Spinal cord (tissue), 10 donors: ENCODE data around the gene EFTUD2. TPM values are rescaled to one million over a fixed set of nuclear protein-coding genes. Genes with fewer than 3 reads are reported as not detected.
A peak's percentile ranks its signal among the peaks of the same experiment; 100 is the strongest.

Source experiments
- DNase-seq, 6 donors: peaks; one replicate each; pipeline versions ENCODE4 v3.0.0 to v3.0.0-alpha.2; 2013 to 2015; ENCODE audit warnings: low spot score in 6 of 6, low read depth in 4 of 6
- H3K27ac ChIP-seq: one replicate; pipeline ENCODE4 v1.5.1; 2013; ENCODE audit warnings: low read depth, low read length, control low read depth
- H3K27me3 ChIP-seq: one replicate; pipeline ENCODE4 v1.6.1; 2013; ENCODE audit warnings: low read length; ENCODE audit not compliant: control insufficient read depth, insufficient read depth
- H3K36me3 ChIP-seq: one replicate; pipeline ENCODE4 v1.6.1; 2013; ENCODE audit warnings: low read length; ENCODE audit not compliant: control insufficient read depth, insufficient read depth
- H3K4me1 ChIP-seq: one replicate; pipeline ENCODE4 v1.6.1; 2013; ENCODE audit warnings: low read length; ENCODE audit not compliant: control insufficient read depth, insufficient read depth
- H3K4me3 ChIP-seq: one replicate; pipeline ENCODE4 v1.5.1; 2013; ENCODE audit warnings: low read depth, low read length, control low read depth
- H3K9me3 ChIP-seq: one replicate; pipeline ENCODE4 v1.6.1; 2013; ENCODE audit warnings: low read length; ENCODE audit not compliant: control insufficient read depth, insufficient read depth
- WGBS: methylation state at CpG from one replicate; pipeline ENCODE4 v1.1.5; 2013; ENCODE audit warnings: missing lambda C conversion rate; ENCODE audit not compliant: insufficient coverage; 5-methylcytosine and 5-hydroxymethylcytosine counted together
- polyA plus RNA-seq, 2 donors: library from polyadenylated mRNA; unstranded; fragments of 120-200 nt; gene quantifications; one replicate each; pipeline ENCODE4 v1.2.1, GENCODE V29; 2013; ENCODE audit not compliant: insufficient read length in 2 of 2
- small RNA-seq: library from RNA; depleted of rRNA; stranded (forward); fragments of <200 nt; gene quantifications from one replicate; pipeline ENCODE3, GENCODE V24; 2014; ENCODE audit warnings: low replicate concordance
- total RNA-seq, 2 donors: library from RNA; depleted of rRNA in 1 of 2; stranded (reverse); fragments of 120-200 nt in 1 of 2; fragments of >200 nt in 1 of 2; gene quantifications; one replicate each; pipeline versions ENCODE4 v1.2.3 to v1.2.4, GENCODE V29; 2013 to 2014
- donor health status: healthy.

The EFTUD2 gene
- total and polyA plus RNA-seq, 4 donors: 68.0 to 85.0 (median 74.3) TPM

DNA sequence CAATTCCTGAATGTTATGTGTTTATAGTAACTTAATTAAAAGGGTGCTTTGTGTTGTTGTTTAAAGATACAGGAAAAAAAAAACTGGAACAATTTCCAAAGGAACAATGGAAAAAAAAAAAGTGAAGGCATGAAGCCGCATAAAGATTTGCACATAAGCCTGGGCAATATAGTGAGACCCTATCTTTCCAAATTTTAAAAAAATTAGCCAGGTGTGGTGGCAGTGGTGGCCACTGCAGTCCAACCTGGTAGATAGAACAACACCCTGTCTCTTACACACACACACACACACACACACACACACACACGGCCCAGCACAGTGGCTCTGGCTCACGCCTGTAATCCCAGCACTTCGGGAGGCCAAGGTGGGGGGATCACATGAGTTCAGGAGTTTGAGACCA, 91.1 kb downstream of the EFTUD2 start:
- no peaks in the 10 kb centered on the region for H3K9me3 ChIP-seq
- H3K4me1 ChIP-seq: peaks cover 6% of the 10 kb centered on the region
- no peaks in the 10 kb centered on the region for H3K27me3 ChIP-seq
- peaks cover 5% of the 10 kb centered on the region for H3K36me3 ChIP-seq
- H3K4me3 ChIP-seq: no peak overlapping the region
- DNase-seq: no peak
- 100% methylated on average over 2 of the region's 4 CpGs for WGBS
- no peak overlapping the region for H3K27ac ChIP-seq

DNA sequence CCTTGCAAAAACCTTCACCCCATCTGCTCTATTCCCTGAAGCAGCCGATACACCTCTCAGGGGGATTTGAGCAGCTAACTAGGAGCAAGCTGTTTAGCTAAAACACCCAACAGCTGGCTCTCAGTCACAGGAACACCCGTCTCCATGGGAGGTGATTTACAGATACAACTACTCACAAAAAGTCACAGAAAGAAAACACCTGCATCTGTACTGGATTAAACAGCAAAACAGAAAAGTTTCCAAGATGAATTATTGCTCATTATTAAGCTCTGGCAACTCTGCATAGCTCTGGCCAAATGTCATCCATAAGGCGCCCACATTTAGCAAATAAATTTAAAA, 91.5 kb downstream of the EFTUD2 start:
- no peaks in the 10 kb centered on the region for H3K9me3 ChIP-seq
- H3K27me3 ChIP-seq: no peaks in the 10 kb centered on the region
- H3K27ac ChIP-seq: no peak overlapping the region
- DNase-seq: peak in 1 of 6 donors; percentile 34
- H3K4me3 ChIP-seq: no peak overlapping the region
- peaks cover 7% of the 10 kb centered on the region for H3K4me1 ChIP-seq
- WGBS: 30% methylated on average over 2 of the region's 3 CpGs
- H3K36me3 ChIP-seq: peaks cover 5% of the 10 kb centered on the region

DNA sequence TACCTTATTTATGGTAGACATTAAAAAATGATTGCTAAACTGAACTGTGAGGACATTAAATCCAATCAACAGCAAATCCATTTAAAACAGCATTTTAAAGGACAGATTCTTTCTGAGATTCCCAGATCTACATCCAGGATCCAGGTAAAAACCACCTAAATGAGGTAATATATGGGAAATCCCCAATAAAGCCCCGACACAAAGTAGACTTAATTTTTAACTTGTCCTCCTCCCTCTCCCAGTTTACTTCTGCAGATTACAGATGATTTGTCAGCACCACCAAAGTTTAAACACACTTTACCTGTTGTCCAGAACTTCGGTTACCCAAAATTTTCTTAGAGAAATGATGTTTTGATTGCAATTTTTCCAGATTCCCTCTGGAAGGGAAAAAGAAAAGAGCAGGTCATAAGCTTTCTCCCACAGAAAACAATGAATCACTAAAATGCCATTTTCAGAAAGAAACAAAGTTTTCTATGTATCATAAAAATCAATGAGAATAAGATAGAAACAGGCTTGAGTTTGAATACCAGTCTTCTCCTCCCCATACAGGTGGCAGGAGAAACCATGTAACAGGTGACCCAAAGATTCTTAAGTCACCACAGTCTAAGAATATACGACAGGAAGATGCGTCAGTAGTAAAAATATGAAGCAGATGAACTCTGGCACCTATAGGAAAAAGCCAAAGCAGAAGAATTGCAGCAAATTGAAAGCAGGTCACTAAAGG, 92.0 kb downstream of the EFTUD2 start:
- H3K9me3 ChIP-seq: no peaks in the 10 kb centered on the region
- no peak overlapping the region for H3K27ac ChIP-seq
- H3K4me1 ChIP-seq: peaks cover 10% of the 10 kb centered on the region
- H3K36me3 ChIP-seq: peaks cover 5% of the 10 kb centered on the region
- DNase-seq: no peak
- WGBS: 100% methylated on average over 2 of the region's 4 CpGs
- H3K27me3 ChIP-seq: no peaks in the 10 kb centered on the region
- no peak overlapping the region for H3K4me3 ChIP-seq

DNA sequence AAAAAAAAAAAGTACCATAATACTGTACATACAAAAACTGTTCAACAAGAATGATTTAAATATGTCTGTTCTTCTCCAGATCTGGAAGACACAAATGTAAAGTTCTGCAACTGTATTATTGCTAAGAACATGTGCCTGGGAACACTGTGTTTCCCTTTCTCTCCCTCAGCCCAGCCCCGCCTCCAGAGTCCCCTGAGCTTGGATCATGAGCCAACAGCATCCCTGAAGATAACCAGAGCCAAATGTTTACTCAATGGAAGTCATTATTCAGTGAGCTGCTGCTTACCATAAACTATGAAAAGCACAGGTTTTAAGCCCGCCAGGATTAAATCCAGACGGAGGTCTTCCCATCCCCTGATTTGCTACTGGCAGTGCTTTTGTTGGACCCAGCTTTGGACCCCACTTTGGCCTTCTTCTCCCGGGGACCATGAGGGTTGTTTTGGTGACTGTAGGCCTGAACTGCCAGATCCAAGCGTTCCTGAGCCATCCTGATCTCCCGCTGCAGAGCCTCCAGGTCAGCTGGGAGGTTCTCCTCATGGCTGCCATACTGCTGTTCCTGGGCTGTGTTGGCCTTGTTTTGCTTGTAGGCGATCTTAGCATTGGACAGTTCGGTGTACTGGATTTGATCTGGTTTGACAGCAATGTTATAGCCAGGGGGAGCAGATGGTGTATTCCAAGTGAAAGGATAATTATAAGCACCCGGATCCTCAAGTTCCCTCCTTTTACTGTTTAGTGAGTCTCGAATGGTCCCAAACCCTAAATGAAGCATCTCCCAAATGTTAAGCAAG, 94.7 kb downstream of the EFTUD2 start:
- Histone ChIP-seq H3K4me1 (peaks cover 10% of the 10 kb centered on the region), H3K36me3 (peaks cover 5% of the 10 kb centered on the region), H3K4me3 (no peak overlapping the region), H3K9me3 (no peaks in the 10 kb centered on the region), H3K27me3 (no peaks in the 10 kb centered on the region), H3K27ac (peak overlapping the region; percentile 37)
- WGBS: 31% methylated on average over 6 of the region's 10 CpGs
- peak in 2 of 6 donors; percentile 49 to 89 for DNase-seq

DNA sequence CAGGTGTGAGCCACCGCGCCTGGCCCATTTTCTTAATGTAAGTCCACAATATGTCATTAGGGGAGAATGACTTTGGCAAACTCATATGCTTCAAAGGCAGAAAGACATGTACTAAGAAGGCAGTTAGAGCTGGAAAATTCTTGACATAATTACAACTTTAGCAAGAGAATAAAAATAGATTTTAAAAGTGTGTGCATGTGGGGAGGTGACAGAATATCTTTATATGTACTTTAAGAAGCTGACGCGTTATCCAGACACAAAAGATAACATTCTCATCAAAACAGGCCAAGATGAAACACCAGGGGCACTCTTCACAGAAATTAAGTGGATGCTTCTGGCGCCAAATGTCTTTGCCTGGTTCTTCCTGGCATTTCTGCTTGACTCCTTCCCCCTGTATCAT, 97.4 kb downstream of the EFTUD2 start:
- 85% methylated on average over 3 of the region's 5 CpGs for WGBS
- no peak overlapping the region for H3K4me3 ChIP-seq
- peaks cover 5% of the 10 kb centered on the region for H3K36me3 ChIP-seq
- H3K4me1 ChIP-seq: peaks cover 10% of the 10 kb centered on the region
- no peak overlapping the region for H3K27ac ChIP-seq
- no peaks in the 10 kb centered on the region for H3K27me3 ChIP-seq
- no peak for DNase-seq
- H3K9me3 ChIP-seq: no peaks in the 10 kb centered on the region

Small RNAs within 50 kb of the gene (small RNA-seq; reads per million reads assigned to genes)
- gene CCDC103 (not detected), gene MIR6783 (not detected), gene RN7SL405P (not detected)

Other genes with a start within 250 kb of the EFTUD2 start
- under 1 TPM; 0.22 to 0.50 TPM for gene MEIOC, start 243.0 kb downstream of the EFTUD2 start, total RNA-seq
- gene MEIOC, start 243.0 kb downstream of the EFTUD2 start, polyA plus RNA-seq: 1 to 10 TPM; 1.9 to 2.1 TPM
- 10 to 100 TPM; 36.4 to 38.1 TPM for gene CCDC43, start 209.7 kb downstream of the EFTUD2 start, total RNA-seq
- 10 to 100 TPM; 27.0 to 32.1 TPM for gene CCDC43, start 209.7 kb downstream of the EFTUD2 start, polyA plus RNA-seq
- 1 to 10 TPM; 5.4 to 9.4 TPM for gene DBF4B, start 190.8 kb downstream of the EFTUD2 start, total RNA-seq
- gene DBF4B, start 190.8 kb downstream of the EFTUD2 start, polyA plus RNA-seq: 10 to 100 TPM; 15.5 to 25.6 TPM
- gene ADAM11, start 140.5 kb downstream of the EFTUD2 start, total RNA-seq: 10 to 100 TPM in 1 of 2 donors, 1 to 10 TPM in 1; 9.1 to 16.3 TPM
- gene ADAM11, start 140.5 kb downstream of the EFTUD2 start, polyA plus RNA-seq: 10 to 100 TPM; 20.8 to 26.7 TPM
- gene GJC1, start 69.2 kb downstream of the EFTUD2 start, total RNA-seq: 10 to 100 TPM; 17.9 to 24.3 TPM
- 10 to 100 TPM; 19.2 to 20.7 TPM for gene GJC1, start 69.2 kb downstream of the EFTUD2 start, polyA plus RNA-seq
- gene HIGD1B, start 51.6 kb downstream of the EFTUD2 start, total RNA-seq: 10 to 100 TPM in 1 of 2 donors, 1 to 10 TPM in 1; 5.4 to 18.5 TPM
- 10 to 100 TPM in 1 of 2 donors, 1 to 10 TPM in 1; 9.4 to 11.4 TPM for gene HIGD1B, start 51.6 kb downstream of the EFTUD2 start, polyA plus RNA-seq
- gene GFAP, start 16.1 kb upstream of the EFTUD2 start, total RNA-seq: 1,000 to 10,000 TPM; 2,660 to 3,271 TPM
- gene GFAP, start 16.1 kb upstream of the EFTUD2 start, polyA plus RNA-seq: 1,000 to 10,000 TPM; 2,649 to 3,418 TPM
- 1 to 10 TPM; 1.6 to 2.0 TPM for gene KIF18B, start 48.3 kb upstream of the EFTUD2 start, total RNA-seq
- 10 to 100 TPM in 1 of 2 donors, 1 to 10 TPM in 1; 7.0 to 11.7 TPM for gene KIF18B, start 48.3 kb upstream of the EFTUD2 start, polyA plus RNA-seq
- 10 to 100 TPM in 1 of 2 donors, 1 to 10 TPM in 1; 6.7 to 20.4 TPM for gene C1QL1, start 68.9 kb upstream of the EFTUD2 start, total RNA-seq
- 10 to 100 TPM; 79.5 to 81.8 TPM for gene C1QL1, start 68.9 kb upstream of the EFTUD2 start, polyA plus RNA-seq
- gene DCAKD, start 152.2 kb upstream of the EFTUD2 start, total RNA-seq: 10 to 100 TPM; 34.6 to 59.3 TPM
- gene DCAKD, start 152.2 kb upstream of the EFTUD2 start, polyA plus RNA-seq: 10 to 100 TPM; 59.2 to 79.1 TPM
- gene NMT1, start 161.9 kb upstream of the EFTUD2 start, total RNA-seq: 10 to 100 TPM; 51.6 to 77.9 TPM
- 10 to 100 TPM; 55.5 to 65.4 TPM for gene NMT1, start 161.9 kb upstream of the EFTUD2 start, polyA plus RNA-seq
- 10 to 100 TPM; 20.1 to 50.1 TPM for gene PLCD3, start 233.1 kb upstream of the EFTUD2 start, total RNA-seq
- 100 to 1,000 TPM; 115 TPM for gene PLCD3, start 233.1 kb upstream of the EFTUD2 start, polyA plus RNA-seq
- 10 to 100 TPM in 1 of 2 donors, 1 to 10 TPM in 1; 3.2 to 10.4 TPM for gene ACBD4, start 236.2 kb upstream of the EFTUD2 start, total RNA-seq
- gene ACBD4, start 236.2 kb upstream of the EFTUD2 start, polyA plus RNA-seq: 10 to 100 TPM; 11.7 to 14.2 TPM
- gene HEXIM1, start 249.0 kb upstream of the EFTUD2 start, total RNA-seq: 10 to 100 TPM; 16.1 to 16.7 TPM
- 10 to 100 TPM; 25.6 to 28.0 TPM for gene HEXIM1, start 249.0 kb upstream of the EFTUD2 start, polyA plus RNA-seq